ENCODE measurements around the gene KCNH2. TPM values are rescaled to one million over a fixed set of nuclear protein-coding genes. Genes with fewer than 3 reads are reported as not detected.

KCNH2 gene
- total RNA-seq, 2 donors from 2014 or later, result 27.3 to 37.3 TPM

DNA sequence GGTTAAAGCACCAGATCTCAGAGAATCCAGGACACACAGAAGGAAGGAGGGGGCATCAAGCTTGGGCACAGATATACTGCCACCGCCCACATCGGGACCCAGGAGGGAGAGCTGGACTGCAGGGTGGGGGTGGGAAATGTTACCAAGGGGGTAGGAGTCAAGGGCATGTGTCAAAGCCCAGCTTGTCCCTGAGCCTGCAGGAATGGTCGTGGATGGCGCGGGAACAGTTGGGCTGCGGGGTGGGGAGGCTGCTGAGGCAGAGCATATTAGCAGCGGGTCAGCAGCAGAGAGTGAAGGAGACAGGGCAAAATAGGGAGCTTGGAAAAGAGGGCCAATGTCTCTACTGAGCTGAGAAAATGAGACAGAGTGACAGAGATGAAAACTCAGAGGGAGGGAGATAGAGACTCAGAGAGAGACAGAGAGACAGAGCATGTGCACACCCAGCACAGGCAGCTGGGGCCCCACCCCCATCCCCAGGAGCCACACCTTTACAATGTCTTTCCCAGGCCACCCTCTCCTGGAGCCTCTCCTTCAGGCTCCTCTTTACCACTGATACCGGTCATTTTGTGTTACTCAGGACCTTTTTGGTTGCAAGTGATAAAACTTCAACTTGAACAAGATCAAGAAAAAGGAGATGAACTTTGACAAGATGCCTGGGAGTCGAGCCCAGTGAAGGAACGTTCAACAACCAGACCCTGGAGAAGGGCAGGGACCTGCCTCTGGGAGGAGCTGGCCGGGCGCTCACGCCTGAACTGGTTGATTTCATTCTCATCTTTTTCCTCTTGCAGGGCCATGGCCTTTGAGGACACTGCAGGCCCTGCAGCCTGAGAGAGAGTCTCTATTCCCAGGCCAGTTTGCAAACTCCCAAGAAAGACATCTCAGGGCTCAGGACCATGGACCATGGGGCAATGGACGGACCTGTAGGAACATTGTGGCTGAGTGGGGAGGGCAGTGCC is 75.8 kb downstream of the KCNH2 start:
- intact Hi-C loops (cut with DNase I), result no loop called here
- no peak for DNase-seq (ENCODE audit: low spot score)

DNA sequence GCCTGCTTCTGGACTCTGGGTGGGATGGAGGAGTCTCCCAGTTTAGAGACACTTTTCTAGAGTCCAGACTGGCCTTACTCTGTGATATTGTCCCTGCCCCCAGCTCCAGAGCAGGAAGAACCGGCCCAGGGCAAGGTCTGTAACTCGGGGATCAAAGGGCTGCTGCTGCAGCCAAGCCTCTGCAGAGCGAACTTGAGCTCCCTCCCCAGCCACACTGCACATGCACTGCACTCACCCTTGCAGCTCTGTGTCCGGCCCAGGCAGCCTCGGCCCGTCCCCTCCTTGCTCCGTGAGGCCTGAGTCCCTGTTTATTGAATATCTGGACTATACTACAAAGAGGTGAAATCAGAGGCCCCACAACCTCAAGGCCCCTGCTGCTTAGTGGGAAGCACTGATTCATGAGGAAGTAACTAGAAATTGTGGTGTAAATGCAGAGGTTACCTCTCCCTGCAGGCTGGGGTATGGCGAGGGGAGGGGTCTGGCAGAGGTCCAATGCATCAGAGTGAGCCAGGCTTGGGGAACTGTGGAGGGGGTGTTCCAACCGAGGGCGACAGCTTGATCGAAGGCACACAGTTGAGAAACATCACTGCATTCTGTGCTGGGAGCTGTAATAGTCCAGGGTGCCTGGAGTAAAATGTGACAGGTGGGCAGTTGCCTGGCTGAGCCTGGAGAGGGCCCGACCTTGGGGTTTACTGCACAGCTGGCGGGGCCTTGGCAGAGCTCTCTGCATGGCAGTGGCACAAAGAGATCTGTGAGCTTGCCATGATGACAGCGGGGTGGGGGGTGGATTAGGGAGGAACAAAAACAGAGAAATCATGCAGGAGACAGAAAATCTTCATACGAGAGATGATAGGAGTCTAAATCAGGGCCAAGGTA is 76.7 kb downstream of the KCNH2 start:
- DNase-seq (ENCODE audit: low spot score), result no peak
- intact Hi-C loops (cut with DNase I), result loop anchor here in 1 of 2 donors (2.0 kb wide), 1 partner anchor 85 kb away; no protein-coding TSS in a partner anchor

GRCh38 chr7:150900675-150901074 is 77.4 kb downstream of the KCNH2 start:
- intact Hi-C loops (cut with DNase I), result loop anchor here in 1 of 2 donors (2.0 kb wide), 1 partner anchor 86 kb away; no protein-coding TSS in a partner anchor
- no peak for DNase-seq (ENCODE audit: low spot score)

DNA sequence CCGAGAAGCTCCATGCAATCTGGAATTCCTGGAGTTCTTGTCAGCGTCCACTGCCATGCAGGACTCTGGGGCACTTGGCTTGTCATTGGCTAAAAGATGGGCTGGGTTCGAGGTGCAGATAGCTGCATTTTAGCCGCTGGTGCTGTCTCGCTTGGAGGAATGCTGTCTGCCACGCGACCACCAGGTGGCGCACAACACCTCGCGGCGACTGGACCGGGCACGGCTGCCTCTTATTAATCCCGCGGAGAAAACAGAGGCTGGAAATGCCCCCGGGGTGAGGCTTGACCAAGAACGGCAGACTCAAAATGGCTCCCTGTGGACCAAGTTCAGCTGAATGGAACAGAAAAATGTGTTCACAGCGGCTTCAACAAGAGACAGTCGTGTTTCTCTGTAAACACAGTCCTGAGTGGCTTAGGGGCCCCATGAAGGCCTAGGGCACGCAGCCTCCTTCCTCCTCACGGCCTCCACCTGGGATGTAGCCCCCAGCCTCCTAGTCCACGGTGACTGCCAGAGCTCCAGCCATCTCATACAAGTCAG is 79.6 kb downstream of the KCNH2 start:
- peak; percentile 93 for DNase-seq (ENCODE audit: low spot score)
- intact Hi-C loops (cut with DNase I), result loop anchor here (2.0 to 5.0 kb wide), 3 partner anchors 59 to 214 kb away; no protein-coding TSS in a partner anchor

DNA sequence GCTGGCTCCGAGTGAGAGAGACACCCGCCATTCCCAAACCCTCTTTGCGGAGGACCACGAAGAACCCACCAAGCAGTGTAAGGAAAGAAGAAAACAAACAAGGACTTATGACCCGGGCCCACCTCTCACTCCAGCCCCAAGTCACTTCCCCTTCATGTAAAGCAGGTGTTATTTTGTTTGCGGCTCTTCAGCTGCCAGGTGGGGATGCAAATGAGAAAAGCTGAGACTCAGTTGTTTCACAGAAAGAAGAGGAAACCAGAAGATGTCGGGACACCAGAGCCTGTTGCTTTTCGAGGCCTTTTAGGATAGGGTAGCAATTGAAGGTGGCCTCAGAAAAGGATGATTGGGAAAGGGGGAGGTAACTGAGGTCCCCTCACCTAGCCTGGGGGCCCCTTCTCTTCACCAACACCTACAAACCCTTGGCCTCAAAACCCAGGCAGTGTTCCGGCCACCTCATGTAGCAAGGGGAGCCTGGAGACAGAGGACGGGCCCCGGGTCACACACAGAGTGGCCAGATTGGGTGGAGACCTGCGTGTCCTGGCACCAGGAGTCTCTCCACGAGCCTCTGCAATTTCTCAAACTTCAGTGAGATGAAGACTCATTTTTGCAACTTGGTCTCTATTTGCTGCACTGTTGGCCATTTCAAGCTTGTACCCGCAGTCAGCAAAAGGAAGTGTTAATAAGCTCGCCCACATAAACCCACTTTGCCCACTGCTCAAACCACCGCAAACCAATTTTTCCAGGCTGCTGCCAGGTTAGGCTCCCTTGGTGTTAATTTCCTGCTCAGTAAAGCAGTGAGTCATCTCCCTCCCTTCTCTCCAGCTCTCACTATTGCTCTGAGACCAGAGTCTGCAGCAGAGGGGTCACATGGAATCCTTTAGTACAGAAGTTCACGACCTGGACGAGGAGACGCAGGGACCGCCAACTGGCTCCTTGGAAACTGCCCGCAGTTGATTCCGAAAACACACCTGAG is 80.3 kb downstream of the KCNH2 start:
- DNase-seq (ENCODE audit: low spot score), result no peak
- intact Hi-C loops (cut with DNase I), result loop anchor here (2.0 to 5.0 kb wide), 3 partner anchors 60 to 215 kb away; no protein-coding TSS in a partner anchor

DNA sequence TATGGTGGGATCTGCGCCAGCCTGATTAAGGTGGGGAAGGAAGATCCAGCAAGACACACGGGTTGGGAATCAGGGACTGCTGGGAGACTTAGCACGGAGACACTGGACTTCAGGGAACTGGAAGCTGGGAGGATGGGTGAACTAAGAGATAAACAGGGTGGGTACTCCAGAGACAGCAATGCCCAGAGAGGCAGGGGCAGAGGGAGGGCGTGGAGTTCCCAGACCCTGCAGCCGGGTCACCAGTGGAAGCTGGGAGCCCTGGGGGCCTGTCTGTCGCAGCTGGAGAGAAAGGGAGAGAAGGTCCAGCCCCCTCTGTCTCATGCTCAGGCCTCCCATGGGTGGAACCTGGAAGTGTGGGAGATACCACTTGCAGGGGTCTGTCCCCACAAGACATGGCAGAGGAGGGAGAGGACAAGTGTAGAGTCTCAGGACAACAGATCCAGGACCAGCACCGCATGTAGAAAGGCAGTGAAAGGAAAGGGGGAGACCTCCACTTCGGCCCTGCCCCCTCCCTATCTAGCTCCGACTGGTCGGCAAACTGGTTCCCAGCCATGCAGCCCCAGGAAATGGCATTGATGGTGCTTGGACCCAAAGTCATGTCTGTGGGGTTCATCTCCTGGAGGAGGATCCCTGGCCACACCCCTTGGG is 81.4 kb downstream of the KCNH2 start:
- DNase-seq (ENCODE audit: low spot score), result no peak
- intact Hi-C loops (cut with DNase I), result loop anchor here in 1 of 2 donors (5.0 kb wide), 2 partner anchors 61 to 216 kb away; no protein-coding TSS in a partner anchor

- intact Hi-C loops (cut with DNase I), result loop anchor here in 1 of 2 donors (5.0 kb wide), 2 partner anchors 61 to 216 kb away; no protein-coding TSS in a partner anchor
These were observed 82.3 kb downstream of the KCNH2 start for GRCh38 chr7:150895809-150896208.

More at GRCh38 chr7:150895809-150896208, 82.3 kb downstream of the KCNH2 start:
- DNase-seq (ENCODE audit: low spot score), result no peak

Other genes starting within 250 kb of the KCNH2 start
- 10 to 100 TPM; 13.8 to 17.4 TPM for gene GIMAP5, start 240.9 kb downstream of the KCNH2 start, total RNA-seq
- 100 to 1,000 TPM in 1 of 2 donors, 10 to 100 TPM in 1; 65.3 to 110 TPM for gene TMEM176B, start 178.0 kb downstream of the KCNH2 start, total RNA-seq
- gene TMEM176A, start 177.6 kb downstream of the KCNH2 start, total RNA-seq, result 10 to 100 TPM; 47.2 to 70.7 TPM
- gene AOC1, start 125.8 kb downstream of the KCNH2 start, total RNA-seq, result under 1 TPM in 1 of 2 donors, not detected in 1; 0.46 TPM
- 10 to 100 TPM; 27.9 to 71.8 TPM for gene NOS3, start 12.7 kb upstream of the KCNH2 start, total RNA-seq
- gene ATG9B, start 46.2 kb upstream of the KCNH2 start, total RNA-seq, result not detected
- gene ABCB8, start 50.1 kb upstream of the KCNH2 start, total RNA-seq, result 10 to 100 TPM; 19.2 to 24.5 TPM
- 1 to 10 TPM; 1.4 to 1.5 TPM for gene ASIC3, start 70.2 kb upstream of the KCNH2 start, total RNA-seq
- gene CDK5, start 79.6 kb upstream of the KCNH2 start, total RNA-seq, result 1 to 10 TPM; 5.2 to 7.3 TPM
- gene SLC4A2, start 81.3 kb upstream of the KCNH2 start, total RNA-seq, result 100 to 1,000 TPM; 105 to 212 TPM
- 10 to 100 TPM; 35.5 to 56.3 TPM for gene FASTK, start 102.5 kb upstream of the KCNH2 start, total RNA-seq
- gene TMUB1, start 105.2 kb upstream of the KCNH2 start, total RNA-seq, result 10 to 100 TPM; 27.4 to 27.7 TPM
- 10 to 100 TPM; 55.7 to 63.6 TPM for gene AGAP3, start 108.2 kb upstream of the KCNH2 start, total RNA-seq
- not detected for gene GBX1, start 189.4 kb upstream of the KCNH2 start, total RNA-seq
- gene ASB10, start 208.9 kb upstream of the KCNH2 start, total RNA-seq, result not detected
- gene H2BK1, start 232.2 kb upstream of the KCNH2 start, total RNA-seq, result 1 to 10 TPM in 1 of 2 donors, not detected in 1; 1.1 TPM
- 10 to 100 TPM; 24.4 to 27.4 TPM for gene ABCF2, start 248.9 kb upstream of the KCNH2 start, total RNA-seq

Data from posterior vena cava (tissue), 2 donors.